Muscle of leg (tissue), 11 donors: Measurements from ENCODE around the gene TUBA3E. TPM values are rescaled to one million over a fixed set of nuclear protein-coding genes. Genes with fewer than 3 reads are reported as not detected.
"Not testable (repeated sequence)": the region's sequence is repeated elsewhere in the genome, so short reads cannot be mapped to it uniquely, and the experiment has no call there.

Experiments used
- DNase-seq: peaks from one replicate; pipeline ENCODE4 v3.0.0; 2013
- H3K27ac ChIP-seq: one replicate; pipeline ENCODE4 v1.5.1; 2013; ENCODE audit warnings: mild to moderate bottlenecking, low read length, control low read depth
- H3K27me3 ChIP-seq: one replicate; pipeline ENCODE4 v1.6.1; 2013; ENCODE audit warnings: low read length; ENCODE audit not compliant: control insufficient read depth, insufficient read depth
- H3K36me3 ChIP-seq: one replicate; pipeline ENCODE4 v1.6.1; 2013; ENCODE audit warnings: low read length; ENCODE audit not compliant: control insufficient read depth, insufficient read depth
- H3K4me1 ChIP-seq: one replicate; pipeline ENCODE4 v1.6.1; 2013; ENCODE audit warnings: low read length; ENCODE audit not compliant: control insufficient read depth, insufficient read depth
- H3K4me3 ChIP-seq: one replicate; pipeline ENCODE4 v1.5.1; 2013; ENCODE audit warnings: low read length, control low read depth
- H3K9me3 ChIP-seq: replicated peaks from 2 replicates; pipeline ENCODE4 v1.6.1; 2013; ENCODE audit warnings: low read depth, low read length; ENCODE audit not compliant: control insufficient read depth
- WGBS: methylation state at CpG from one replicate; pipeline ENCODE4 v1.1.5; 2013; ENCODE audit warnings: missing lambda C conversion rate; ENCODE audit not compliant: insufficient coverage; 5-methylcytosine and 5-hydroxymethylcytosine counted together
- polyA plus RNA-seq, 8 donors: library from polyadenylated mRNA; unstranded; fragments of 120-200 nt; gene quantifications; one replicate each; pipeline versions ENCODE4 v1.2.1 to v1.2.3, GENCODE V29; 2013; ENCODE audit warnings: inconsistent platforms in 1 of 8, low replicate concordance in 1 of 8; ENCODE audit not compliant: insufficient read length in 8 of 8, insufficient read depth in 1 of 8
- total RNA-seq: library from RNA; stranded (reverse); fragments of 120-200 nt; gene quantifications from one replicate; pipeline ENCODE4 v1.2.4, GENCODE V29; 2013

TUBA3E gene
- total and polyA plus RNA-seq, 9 donors: 0.11 to 0.29 (median 0.19) TPM; not detected in 6

GRCh38 chr2:130193824-130194223 is 4.4 kb downstream of the TUBA3E start:
- DNase-seq, H3K4me3 ChIP-seq, H3K36me3 ChIP-seq, H3K9me3 ChIP-seq, H3K4me1 ChIP-seq, H3K27me3 ChIP-seq, H3K27ac ChIP-seq: not testable (repeated sequence)
- WGBS: 60% methylated on average over 5 of the region's 22 CpGs

GRCh38 chr2:130192451-130192850 is 5.8 kb downstream of the TUBA3E start:
- H3K27me3 ChIP-seq, H3K9me3 ChIP-seq, H3K4me3 ChIP-seq, H3K4me1 ChIP-seq, DNase-seq, H3K36me3 ChIP-seq, H3K27ac ChIP-seq: not testable (repeated sequence)
- WGBS: 100% methylated on average over 2 of the region's 3 CpGs

- not testable (repeated sequence) for H3K27ac ChIP-seq, H3K4me3 ChIP-seq, H3K4me1 ChIP-seq, H3K9me3 ChIP-seq, H3K36me3 ChIP-seq, H3K27me3 ChIP-seq, DNase-seq
- 86% methylated on average over 5 of the region's 6 CpGs for WGBS
These were observed 6.9 kb downstream of the TUBA3E start for GRCh38 chr2:130191319-130191718.

- no peak for DNase-seq
- Histone ChIP-seq H3K27me3 (no peaks in the 10 kb centered on the region), H3K9me3 (no peaks in the 10 kb centered on the region), H3K4me3 (no peak overlapping the region), H3K27ac (no peak overlapping the region), H3K4me1 (no peaks in the 10 kb centered on the region), H3K36me3 (peaks cover 12% of the 10 kb centered on the region)
- WGBS: 93% methylated on average over 9 of the region's 15 CpGs
These were observed 8.0 kb downstream of the TUBA3E start for GRCh38 chr2:130190237-130190636.

- H3K4me3 ChIP-seq, DNase-seq, H3K27me3 ChIP-seq, H3K4me1 ChIP-seq, H3K9me3 ChIP-seq, H3K27ac ChIP-seq: not testable (repeated sequence)
- H3K36me3 ChIP-seq: peaks cover 20% of the 10 kb centered on the region
- 62% methylated on average over 2 of the region's 4 CpGs for WGBS
These were observed 9.3 kb downstream of the TUBA3E start for GRCh38 chr2:130188958-130189357.

GRCh38 chr2:130187859-130188792 is 10.1 kb downstream of the TUBA3E start:
- WGBS: 94% methylated on average over 14 of the region's 17 CpGs
- not testable (repeated sequence) for H3K9me3 ChIP-seq, DNase-seq, H3K27ac ChIP-seq, H3K4me1 ChIP-seq, H3K27me3 ChIP-seq, H3K4me3 ChIP-seq
- H3K36me3 ChIP-seq: peaks cover 22% of the 10 kb centered on the region

- Histone ChIP-seq H3K4me1 (peaks cover 5% of the 10 kb centered on the region), H3K27ac (no peak overlapping the region), H3K27me3 (no peaks in the 10 kb centered on the region), H3K4me3 (no peak overlapping the region), H3K36me3 (peaks cover 22% of the 10 kb centered on the region), H3K9me3 (no peaks in the 10 kb centered on the region)
- no peak for DNase-seq
- 93% methylated on average over 2 of the region's 8 CpGs for WGBS
These were observed 11.0 kb downstream of the TUBA3E start for GRCh38 chr2:130187268-130187667.

- Histone ChIP-seq H3K4me3 (no peak overlapping the region), H3K9me3 (no peaks in the 10 kb centered on the region), H3K27ac (no peak overlapping the region), H3K36me3 (peaks cover 22% of the 10 kb centered on the region), H3K27me3 (no peaks in the 10 kb centered on the region), H3K4me1 (peaks cover 5% of the 10 kb centered on the region)
- WGBS: 83% methylated on average over 4 of the region's 5 CpGs
- DNase-seq: no peak
These were observed 11.8 kb downstream of the TUBA3E start for GRCh38 chr2:130186391-130186790.

GRCh38 chr2:130185896-130186295 is 12.3 kb downstream of the TUBA3E start:
- H3K27ac ChIP-seq: no peak overlapping the region
- H3K9me3 ChIP-seq: no peaks in the 10 kb centered on the region
- DNase-seq: no peak
- WGBS: 91% methylated on average over 1 of the region's 4 CpGs
- no peaks in the 10 kb centered on the region for H3K27me3 ChIP-seq
- H3K36me3 ChIP-seq: peaks cover 17% of the 10 kb centered on the region
- no peak overlapping the region for H3K4me3 ChIP-seq
- H3K4me1 ChIP-seq: peaks cover 5% of the 10 kb centered on the region

- 78% methylated on average over 10 of the region's 10 CpGs for WGBS
- no peaks in the 10 kb centered on the region for H3K9me3 ChIP-seq
These were observed 12.8 kb downstream of the TUBA3E start for GRCh38 chr2:130185436-130185835.

More at GRCh38 chr2:130185436-130185835, 12.8 kb downstream of the TUBA3E start:
- Histone ChIP-seq H3K27ac (no peak overlapping the region), H3K36me3 (peaks cover 17% of the 10 kb centered on the region), H3K4me1 (peaks cover 9% of the 10 kb centered on the region), H3K27me3 (no peaks in the 10 kb centered on the region), H3K4me3 (no peak overlapping the region)
- no peak for DNase-seq
